Measurements from ENCODE around the gene MRPL22.

MRPL22 gene

GRCh38 chr5:154984946-154985516 is 44.2 kb downstream of the MRPL22 start:
- H3K27ac ChIP-seq (ENCODE audit: extremely low read depth, low read depth, low read length) = no peak overlapping the region
- H3K36me3 ChIP-seq (ENCODE audit: control insufficient read depth in 2 of 2, insufficient read depth in 1 of 2, low read length in 2 of 2) = no peaks in the 10 kb centered on the region
- no peaks in the 10 kb centered on the region for H3K4me1 ChIP-seq (ENCODE audit: control insufficient read depth, insufficient read depth, low read length)
- no peaks in the 10 kb centered on the region for H3K9me3 ChIP-seq (ENCODE audit: control insufficient read depth, insufficient read depth, low read depth, low read length)
- CTCF ChIA-PET = interaction anchor here (1.4 to 2.2 kb wide), 2 partner anchors 11 to 12 kb away, joined by 3 to 8 read pairs; no protein-coding TSS in a partner anchor
- TF ChIP-seq ZSCAN30 (tag by site-specific recombination; IDR thresholded peaks at IDR 0.05) (no peak), ZNF18 (tag by site-specific recombination; IDR thresholded peaks at IDR 0.05) (no peak), ZNF302 (tag by site-specific recombination; IDR thresholded peaks at IDR 0.05; ENCODE audit: low read depth) (no peak), BCL11A (tag by site-specific recombination; IDR thresholded peaks at IDR 0.05; ENCODE audit: low read depth) (no peak), ZNF600 (tag by site-specific recombination; IDR thresholded peaks at IDR 0.05) (no peak), ZNF211 (tag by site-specific recombination; IDR thresholded peaks at IDR 0.05; ENCODE audit: low read depth) (no peak), PRDM6 (tag by site-specific recombination; IDR thresholded peaks at IDR 0.05) (no peak), IKZF3 (tag by site-specific recombination; IDR thresholded peaks at IDR 0.05) (no peak), OVOL3 (tag by site-specific recombination; IDR thresholded peaks at IDR 0.05) (no peak), ZNF132 (tag by site-specific recombination; IDR thresholded peaks at IDR 0.05; ENCODE audit: borderline replicate concordance) (no peak), ZXDB (tag by site-specific recombination; IDR thresholded peaks at IDR 0.05) (no peak), KLF17 (tag by site-specific recombination; IDR thresholded peaks at IDR 0.05) (no peak), ZBTB10 (tag by site-specific recombination; IDR thresholded peaks at IDR 0.05) (no peak), ZNF692 (tag by site-specific recombination; IDR thresholded peaks at IDR 0.05) (no peak), KLF7 (tag by site-specific recombination; IDR thresholded peaks at IDR 0.05; ENCODE audit: borderline replicate concordance) (no peak), ZNF660 (tag by site-specific recombination; IDR thresholded peaks at IDR 0.05) (no peak), ZNF514 (tag by site-specific recombination; IDR thresholded peaks at IDR 0.05) (no peak), ZNF580 (tag by site-specific recombination; IDR thresholded peaks at IDR 0.05) (no peak), ZNF76 (tag by site-specific recombination; IDR thresholded peaks at IDR 0.05; ENCODE audit: borderline replicate concordance, low read depth) (no peak), ZNF155 (tag by site-specific recombination; IDR thresholded peaks at IDR 0.05) (no peak)
- no peak overlapping the region for H3K4me3 ChIP-seq (ENCODE audit: low read depth, low read length)
- POLR2A ChIA-PET = no interaction called here

Measured in HEK293 (cell line).